ENCODE data around the gene APBA1. TPM values are rescaled to one million over a fixed set of nuclear protein-coding genes. Genes with fewer than 3 reads are reported as not detected.

Gene APBA1
- total and polyA plus RNA-seq, 9 of the 15 experiments (the other 6 are each of a cell fraction or from before 2014, with no cell fraction given): 0.01 to 0.02 TPM; not detected in 7

DNA sequence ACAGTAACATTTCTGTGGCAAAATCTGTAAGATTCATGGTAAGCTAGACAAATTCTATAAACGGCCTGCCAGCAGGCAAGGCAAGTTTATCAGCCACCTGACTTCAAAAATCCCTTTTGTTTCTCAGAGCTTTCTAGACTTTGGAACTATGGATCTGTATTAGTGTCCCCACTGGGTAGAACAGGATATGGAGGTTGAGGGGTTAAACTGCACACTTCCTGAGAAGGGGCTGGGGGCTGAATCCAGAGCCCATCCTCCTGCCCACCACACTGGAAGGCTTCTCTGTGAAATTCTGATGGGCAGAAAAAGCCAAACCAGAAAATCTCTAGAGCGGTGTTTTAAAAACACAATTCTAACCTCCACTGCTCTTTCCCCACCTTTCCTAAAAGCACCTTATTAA, 218.4 kb downstream of the APBA1 start:
- no peak for FAIRE-seq
- no peaks in the 10 kb centered on the region for H3K79me2 ChIP-seq (ENCODE audit: control insufficient read depth, insufficient read depth, low read length)
- no peaks in the 10 kb centered on the region for H3K4me1 ChIP-seq (replicated peaks in 1 of 2; ENCODE audit: control insufficient read depth in 2 of 2, insufficient read depth in 2 of 2, low read length in 2 of 2)
- 8% methylated on average over 2 of the region's 2 CpGs for WGBS (ENCODE audit: insufficient coverage, low coverage, missing lambda C conversion rate)
- DNase-seq (ENCODE audit: extremely low read depth in 1 of 4, low spot score in 3 of 4): no peak
- no peaks in the 10 kb centered on the region for H3K9me3 ChIP-seq (replicated peaks; ENCODE audit: control insufficient read depth, insufficient read depth, low read depth, low read length)
- H2AFZ ChIP-seq (ENCODE audit: low read depth, low read length): no peak overlapping the region
- no peak overlapping the region for H3K4me3 ChIP-seq
- no peak overlapping the region for H3K9ac ChIP-seq (ENCODE audit: insufficient read depth in 1 of 2, low read depth in 2 of 2, low read length in 2 of 2)
- no peaks in the 10 kb centered on the region for H3K9me1 ChIP-seq (ENCODE audit: control insufficient read depth, insufficient read depth, low read length)
- no peaks in the 10 kb centered on the region for H4K20me1 ChIP-seq (replicated peaks; ENCODE audit: control insufficient read depth, insufficient read depth, low read length)
- intact Hi-C loops (cut with micrococcal nuclease) (no loop called here), in situ Hi-C loops (cut with MboI) (no loop called here)
- H3K4me2 ChIP-seq (ENCODE audit: insufficient read depth, low read length): no peak overlapping the region
- no peak overlapping the region for H3K27ac ChIP-seq (ENCODE audit: extremely low read depth, low read depth, low read length)
- BruUV-seq (replicated peaks): no TSS peak
- no peak for ATAC-seq
- TF ChIP-seq, protein P1, sequence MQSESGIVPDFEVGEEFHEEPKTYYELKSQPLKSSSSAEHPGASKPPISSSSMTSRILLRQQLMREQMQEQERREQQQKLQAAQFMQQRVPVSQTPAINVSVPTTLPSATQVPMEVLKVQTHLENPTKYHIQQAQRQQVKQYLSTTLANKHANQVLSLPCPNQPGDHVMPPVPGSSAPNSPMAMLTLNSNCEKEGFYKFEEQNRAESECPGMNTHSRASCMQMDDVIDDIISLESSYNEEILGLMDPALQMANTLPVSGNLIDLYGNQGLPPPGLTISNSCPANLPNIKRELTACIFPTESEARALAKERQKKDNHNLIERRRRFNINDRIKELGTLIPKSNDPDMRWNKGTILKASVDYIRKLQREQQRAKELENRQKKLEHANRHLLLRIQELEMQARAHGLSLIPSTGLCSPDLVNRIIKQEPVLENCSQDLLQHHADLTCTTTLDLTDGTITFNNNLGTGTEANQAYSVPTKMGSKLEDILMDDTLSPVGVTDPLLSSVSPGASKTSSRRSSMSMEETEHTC (IDR thresholded peaks at IDR 0.05): no peak
- TF ChIP-seq, protein P2, sequence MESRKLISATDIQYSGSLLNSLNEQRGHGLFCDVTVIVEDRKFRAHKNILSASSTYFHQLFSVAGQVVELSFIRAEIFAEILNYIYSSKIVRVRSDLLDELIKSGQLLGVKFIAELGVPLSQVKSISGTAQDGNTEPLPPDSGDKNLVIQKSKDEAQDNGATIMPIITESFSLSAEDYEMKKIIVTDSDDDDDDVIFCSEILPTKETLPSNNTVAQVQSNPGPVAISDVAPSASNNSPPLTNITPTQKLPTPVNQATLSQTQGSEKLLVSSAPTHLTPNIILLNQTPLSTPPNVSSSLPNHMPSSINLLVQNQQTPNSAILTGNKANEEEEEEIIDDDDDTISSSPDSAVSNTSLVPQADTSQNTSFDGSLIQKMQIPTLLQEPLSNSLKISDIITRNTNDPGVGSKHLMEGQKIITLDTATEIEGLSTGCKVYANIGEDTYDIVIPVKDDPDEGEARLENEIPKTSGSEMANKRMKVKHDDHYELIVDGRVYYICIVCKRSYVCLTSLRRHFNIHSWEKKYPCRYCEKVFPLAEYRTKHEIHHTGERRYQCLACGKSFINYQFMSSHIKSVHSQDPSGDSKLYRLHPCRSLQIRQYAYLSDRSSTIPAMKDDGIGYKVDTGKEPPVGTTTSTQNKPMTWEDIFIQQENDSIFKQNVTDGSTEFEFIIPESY (CRISPR knock-in tag; IDR thresholded peaks at IDR 0.05): no peak
- TF ChIP-seq ZFP36 (IDR thresholded peaks at IDR 0.05; ENCODE audit: low read depth, low read length, partially characterized antibody) (no peak), ELF2 (CRISPR knock-in tag; IDR thresholded peaks at IDR 0.05) (no peak)
- ChIA-PET POLR2A (no interaction called here), CTCF (ENCODE audit: low intra/inter-chr PET ratio) (no interaction called here)
- no peaks in the 10 kb centered on the region for H3K36me3 ChIP-seq (ENCODE audit: control insufficient read depth, insufficient read depth, low read length)
- H3K27me3 ChIP-seq (ENCODE audit: control insufficient read depth in 2 of 2, insufficient read depth in 2 of 2, low read length in 2 of 2): peaks cover 2 to 33% of the 10 kb centered on the region in 2 experiments; a peak in 3 of 5 replicates
